Measurements from ENCODE around the gene SERINC2.

DNA sequence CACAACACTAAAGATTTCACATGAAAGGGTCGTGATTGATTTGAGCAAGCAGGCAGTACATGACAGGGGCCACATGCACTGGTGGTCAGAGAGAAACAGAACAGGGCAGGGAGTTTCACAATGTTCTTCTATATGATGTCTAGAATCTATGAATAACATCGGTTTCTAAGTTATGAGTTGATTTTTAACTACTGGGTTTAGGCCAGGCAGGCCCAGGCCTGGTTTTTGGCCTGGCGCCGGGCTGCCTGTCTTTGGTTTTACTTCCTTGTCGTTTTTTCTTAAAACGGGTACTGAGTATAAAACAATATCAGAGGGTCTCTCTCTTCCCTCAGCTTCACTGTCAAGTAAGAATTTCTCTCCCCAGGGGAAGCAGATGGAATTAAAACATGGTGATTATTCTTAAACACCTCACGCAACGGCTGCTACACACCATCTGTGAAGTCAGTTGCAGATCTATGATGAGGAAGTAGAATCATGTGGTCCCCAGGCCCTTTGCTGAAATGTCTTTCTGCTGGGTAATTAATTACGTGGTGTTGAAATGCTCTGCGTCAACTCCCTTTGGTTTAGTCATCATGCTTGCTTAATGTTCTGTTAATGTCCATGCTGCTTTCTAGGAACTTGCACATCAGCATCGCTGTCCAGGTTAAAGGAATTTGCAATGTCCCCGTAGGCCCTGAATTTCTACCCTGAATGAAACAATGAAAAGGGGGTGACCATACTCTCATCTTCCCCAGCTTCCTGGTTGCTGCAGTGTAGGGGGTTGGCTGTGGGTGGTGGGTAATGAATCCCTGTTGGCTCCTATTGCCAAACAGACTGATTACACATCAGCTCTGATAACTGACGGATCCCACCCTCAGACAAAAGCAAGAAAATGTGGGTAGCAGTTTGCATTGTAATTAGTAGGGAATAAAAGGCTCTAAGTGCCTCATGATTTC is 70.3 kb downstream of the SERINC2 start:
- TF ChIP-seq RAD21 (IDR thresholded peaks at IDR 0.05; ENCODE audit: low read depth) (no peak), TCF12 (IDR thresholded peaks at IDR 0.05; ENCODE audit: low read depth) (no peak), EGR1 (IDR thresholded peaks at IDR 0.05) (no peak), TAF1 (IDR thresholded peaks at IDR 0.05; ENCODE audit: low read depth) (no peak), TEAD4 (IDR thresholded peaks at IDR 0.05) (no peak), YY1 (IDR thresholded peaks at IDR 0.05; ENCODE audit: low read depth) (no peak), CREB1 (IDR thresholded peaks at IDR 0.05; ENCODE audit: low read depth) (no peak), CEBPB (IDR thresholded peaks at IDR 0.05) (no peak), FOXM1 (IDR thresholded peaks at IDR 0.05; ENCODE audit: borderline replicate concordance, low read depth) (no peak), EP300 (IDR thresholded peaks at IDR 0.05; ENCODE audit: borderline replicate concordance) (no peak), NFIC (IDR thresholded peaks at IDR 0.05) (no peak)
- TF ChIP-seq, protein P1, sequence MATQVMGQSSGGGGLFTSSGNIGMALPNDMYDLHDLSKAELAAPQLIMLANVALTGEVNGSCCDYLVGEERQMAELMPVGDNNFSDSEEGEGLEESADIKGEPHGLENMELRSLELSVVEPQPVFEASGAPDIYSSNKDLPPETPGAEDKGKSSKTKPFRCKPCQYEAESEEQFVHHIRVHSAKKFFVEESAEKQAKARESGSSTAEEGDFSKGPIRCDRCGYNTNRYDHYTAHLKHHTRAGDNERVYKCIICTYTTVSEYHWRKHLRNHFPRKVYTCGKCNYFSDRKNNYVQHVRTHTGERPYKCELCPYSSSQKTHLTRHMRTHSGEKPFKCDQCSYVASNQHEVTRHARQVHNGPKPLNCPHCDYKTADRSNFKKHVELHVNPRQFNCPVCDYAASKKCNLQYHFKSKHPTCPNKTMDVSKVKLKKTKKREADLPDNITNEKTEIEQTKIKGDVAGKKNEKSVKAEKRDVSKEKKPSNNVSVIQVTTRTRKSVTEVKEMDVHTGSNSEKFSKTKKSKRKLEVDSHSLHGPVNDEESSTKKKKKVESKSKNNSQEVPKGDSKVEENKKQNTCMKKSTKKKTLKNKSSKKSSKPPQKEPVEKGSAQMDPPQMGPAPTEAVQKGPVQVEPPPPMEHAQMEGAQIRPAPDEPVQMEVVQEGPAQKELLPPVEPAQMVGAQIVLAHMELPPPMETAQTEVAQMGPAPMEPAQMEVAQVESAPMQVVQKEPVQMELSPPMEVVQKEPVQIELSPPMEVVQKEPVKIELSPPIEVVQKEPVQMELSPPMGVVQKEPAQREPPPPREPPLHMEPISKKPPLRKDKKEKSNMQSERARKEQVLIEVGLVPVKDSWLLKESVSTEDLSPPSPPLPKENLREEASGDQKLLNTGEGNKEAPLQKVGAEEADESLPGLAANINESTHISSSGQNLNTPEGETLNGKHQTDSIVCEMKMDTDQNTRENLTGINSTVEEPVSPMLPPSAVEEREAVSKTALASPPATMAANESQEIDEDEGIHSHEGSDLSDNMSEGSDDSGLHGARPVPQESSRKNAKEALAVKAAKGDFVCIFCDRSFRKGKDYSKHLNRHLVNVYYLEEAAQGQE (IDR thresholded peaks at IDR 0.05; ENCODE audit: low read depth): no peak
- TF ChIP-seq, protein P2, sequence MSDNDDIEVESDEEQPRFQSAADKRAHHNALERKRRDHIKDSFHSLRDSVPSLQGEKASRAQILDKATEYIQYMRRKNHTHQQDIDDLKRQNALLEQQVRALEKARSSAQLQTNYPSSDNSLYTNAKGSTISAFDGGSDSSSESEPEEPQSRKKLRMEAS (IDR thresholded peaks at IDR 0.05): no peak
- TF ChIP-seq, protein P3, sequence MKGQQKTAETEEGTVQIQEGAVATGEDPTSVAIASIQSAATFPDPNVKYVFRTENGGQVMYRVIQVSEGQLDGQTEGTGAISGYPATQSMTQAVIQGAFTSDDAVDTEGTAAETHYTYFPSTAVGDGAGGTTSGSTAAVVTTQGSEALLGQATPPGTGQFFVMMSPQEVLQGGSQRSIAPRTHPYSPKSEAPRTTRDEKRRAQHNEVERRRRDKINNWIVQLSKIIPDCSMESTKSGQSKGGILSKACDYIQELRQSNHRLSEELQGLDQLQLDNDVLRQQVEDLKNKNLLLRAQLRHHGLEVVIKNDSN (IDR thresholded peaks at IDR 0.05): no peak

Data from Ishikawa (cell line).